Sigmoid colon (tissue), 7 donors: ENCODE data around the gene GJC3. TPM values are rescaled to one million over a fixed set of nuclear protein-coding genes. Genes with fewer than 3 reads are reported as not detected.
A peak's percentile ranks its signal among the peaks of the same experiment; 100 is the strongest.

Experiments
- DNase-seq: peaks from one replicate; pipeline ENCODE4 v3.0.0-alpha.2; 2019
- H3K27ac ChIP-seq, 4 donors: fragments of 200-600 bp; sonication (generic); one replicate each; pipeline ENCODE4 v1.5.1; 2016 to 2019; ENCODE audit warnings: mild to moderate bottlenecking in 1 of 4
- H3K27me3 ChIP-seq, 3 donors: fragments of 200-600 bp; sonication (generic); one replicate each; pipeline ENCODE4 v1.5.1; 2019; ENCODE audit warnings: mild to moderate bottlenecking in 1 of 3
- H3K36me3 ChIP-seq, 4 donors: fragments of 200-600 bp; sonication (generic); one replicate each; pipeline ENCODE4 v1.5.1; 2016 to 2019
- H3K4me1 ChIP-seq, 4 donors: fragments of 200-600 bp; sonication (generic); one replicate each; pipeline ENCODE4 v1.5.1; 2017 to 2019
- H3K4me3 ChIP-seq, 4 donors: fragments of 200-600 bp; sonication (generic); one replicate each; pipeline ENCODE4 v1.5.1; 2017 to 2019; ENCODE audit warnings: mild to moderate bottlenecking in 2 of 4, moderate library complexity in 1 of 4
- H3K9me3 ChIP-seq, 4 donors: fragments of 200-600 bp in 3 of 4; sonication (generic) in 3 of 4; one replicate each; pipeline versions ENCODE4 v1.5.1 to v1.6.1; 2013 to 2019
- EP300 ChIP-seq, 4 donors: sonication (generic); formaldehyde crosslinking; IDR thresholded peaks; one replicate each; pipeline ENCODE4 v1.6.1; 2017; ENCODE audit warnings: antibody characterized with exemption in 4 of 4
- POLR2A ChIP-seq, 2 donors: fragments of 450-650 bp; IDR thresholded peaks; one replicate each; pipeline ENCODE4 v1.6.1; 2016; ENCODE audit warnings: antibody characterized with exemption in 2 of 2, mild to moderate bottlenecking in 2 of 2, moderate library complexity in 2 of 2
- POLR2AphosphoS5 ChIP-seq, 4 donors: sonication (generic); formaldehyde crosslinking; IDR thresholded peaks; one replicate each; pipeline ENCODE4 v1.6.1; 2017; ENCODE audit warnings: antibody characterized with exemption in 4 of 4
- WGBS, 2 donors: extraction: QIAGEN DNeasy Blood & Tissue Kit; methylation state at CpG; one replicate each; pipeline ENCODE4 v1.1.7; 2013; 5-methylcytosine and 5-hydroxymethylcytosine counted together
- intact Hi-C: fragments of 100-400 bp; cut with DNase I; formaldehyde crosslinking; loops from one replicate; pipeline ENCODE4 v1.15.1; 2023
- polyA plus RNA-seq, 3 donors: library from polyadenylated mRNA; stranded (reverse); fragments of 200-250 nt; gene quantifications; one replicate each; pipeline ENCODE4 v1.2.3, GENCODE V29; 2013
- total RNA-seq, 4 donors: library from RNA; depleted of rRNA; stranded (reverse); fragments of >200 nt; gene quantifications; one replicate each; pipeline ENCODE4 v1.1.0, GENCODE V29; 2016
- TF ChIP-seq, protein P1 (sequence below), 4 experiments: fragments of 450-650 bp in 3 of 4; fragments of 200-600 bp in 1 of 4; IDR thresholded peaks; one replicate each; pipeline ENCODE4 v1.5.1; 2016 to 2019; ENCODE audit warnings: antibody characterized with exemption in 4 of 4, mild to moderate bottlenecking in 3 of 4, moderate library complexity in 2 of 4
- donor health status: healthy with polysubstance abuse.
- donor health status: Bipolar disorder and iron deficiency.
- donor health status: healthy.

The GJC3 gene
- total and polyA plus RNA-seq, 7 donors = 0.31 to 0.95 (median 0.52) TPM; not detected in 3

DNA sequence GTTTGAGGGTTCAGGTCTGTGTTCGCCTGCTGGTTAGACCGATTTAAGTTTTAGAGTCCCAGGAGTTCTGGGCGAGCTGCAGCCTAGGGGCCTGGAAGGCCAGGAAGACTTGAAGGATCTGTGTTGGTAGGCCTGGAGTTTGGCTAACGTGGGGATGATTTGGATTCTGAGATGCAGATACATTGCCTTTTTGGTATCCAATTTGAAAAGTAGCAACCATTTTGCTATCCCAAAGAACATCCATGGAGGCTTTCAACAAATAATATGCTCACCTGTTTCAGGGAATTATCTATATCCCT lies 9.7 kb downstream of the GJC3 start:
- Histone ChIP-seq H3K27me3 (no peaks in the 10 kb centered on the region), H3K36me3 (peaks cover 0 to 16% (median 4%) of the 10 kb centered on the region in 4 donors), H3K4me1 (peaks cover 0 to 44% (median 41%) of the 10 kb centered on the region in 4 donors), H3K27ac (peak overlapping the region; percentile 97 to 99 (median 98)), H3K4me3 (peak overlapping the region; percentile 89 to 99 (median 94)), H3K9me3 (no peaks in the 10 kb centered on the region)
- TF ChIP-seq POLR2A (IDR thresholded peaks at IDR 0.05) (no peak), POLR2AphosphoS5 (IDR thresholded peaks at IDR 0.05) (no peak), EP300 (IDR thresholded peaks at IDR 0.05) (no peak)
- TF ChIP-seq, protein P1, sequence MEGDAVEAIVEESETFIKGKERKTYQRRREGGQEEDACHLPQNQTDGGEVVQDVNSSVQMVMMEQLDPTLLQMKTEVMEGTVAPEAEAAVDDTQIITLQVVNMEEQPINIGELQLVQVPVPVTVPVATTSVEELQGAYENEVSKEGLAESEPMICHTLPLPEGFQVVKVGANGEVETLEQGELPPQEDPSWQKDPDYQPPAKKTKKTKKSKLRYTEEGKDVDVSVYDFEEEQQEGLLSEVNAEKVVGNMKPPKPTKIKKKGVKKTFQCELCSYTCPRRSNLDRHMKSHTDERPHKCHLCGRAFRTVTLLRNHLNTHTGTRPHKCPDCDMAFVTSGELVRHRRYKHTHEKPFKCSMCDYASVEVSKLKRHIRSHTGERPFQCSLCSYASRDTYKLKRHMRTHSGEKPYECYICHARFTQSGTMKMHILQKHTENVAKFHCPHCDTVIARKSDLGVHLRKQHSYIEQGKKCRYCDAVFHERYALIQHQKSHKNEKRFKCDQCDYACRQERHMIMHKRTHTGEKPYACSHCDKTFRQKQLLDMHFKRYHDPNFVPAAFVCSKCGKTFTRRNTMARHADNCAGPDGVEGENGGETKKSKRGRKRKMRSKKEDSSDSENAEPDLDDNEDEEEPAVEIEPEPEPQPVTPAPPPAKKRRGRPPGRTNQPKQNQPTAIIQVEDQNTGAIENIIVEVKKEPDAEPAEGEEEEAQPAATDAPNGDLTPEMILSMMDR (IDR thresholded peaks at IDR 0.05) = no peak
- no peak for DNase-seq
- 39 to 42% methylated on average over 4 of the region's 4 CpGs for WGBS, 2 donors
- intact Hi-C loops = loop anchor here (5.0 to 10.0 kb wide), 2 partner anchors 165 to 208 kb away; partner anchors contain the start of genes COPS6, MBLAC1 and ZNF3

DNA sequence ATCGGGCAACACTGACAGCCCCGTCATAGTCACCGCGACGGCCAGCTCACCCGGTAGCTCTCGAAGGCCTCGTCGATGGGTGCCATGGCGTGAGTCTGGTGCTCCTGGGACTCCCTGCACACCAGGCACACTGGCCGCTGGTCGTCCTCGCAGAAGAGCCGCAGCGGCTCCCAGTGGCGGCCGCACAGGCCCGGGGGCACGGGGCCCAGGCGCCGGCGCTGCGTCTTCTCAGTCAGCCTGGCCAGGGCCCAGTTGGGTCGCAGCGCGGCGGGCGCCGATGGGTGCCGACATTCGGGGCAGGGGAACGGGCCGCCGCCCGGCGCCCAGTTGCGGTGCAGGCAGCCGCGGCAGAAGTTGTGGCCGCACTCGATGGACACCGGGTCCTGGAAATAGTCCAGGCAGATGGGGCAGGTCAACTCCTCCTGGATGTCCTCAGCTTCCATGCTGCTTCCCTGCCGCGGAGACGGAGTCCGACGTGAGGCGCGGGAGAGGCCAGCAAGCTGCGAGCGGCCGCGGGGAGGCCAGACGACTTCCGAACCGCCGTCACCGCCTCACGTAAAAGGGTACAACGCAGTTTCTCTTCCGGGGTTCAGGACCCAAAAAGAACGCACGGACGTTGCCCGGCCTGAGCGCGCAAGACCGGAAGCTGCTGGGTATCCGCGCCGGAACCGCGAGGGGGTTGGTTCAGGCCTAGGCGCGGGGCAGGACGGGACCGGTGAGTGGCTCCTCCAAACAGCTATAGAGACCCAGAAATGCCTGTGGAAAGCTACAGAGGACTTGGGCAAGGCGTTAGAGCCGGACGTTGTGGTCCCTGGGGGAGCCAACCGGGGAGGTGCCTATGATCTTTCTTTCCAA lies 10.2 kb downstream of the GJC3 start, which contains the start of gene TRIM4:
Gene TRIM4 (minus strand): TSS at position 572 of the 855 bp plus-strand sequence. CDS start 129 bp downstream, at position 443.
- peak within 1 kb of the TSS; percentile 97 to 99 (median 98) for H3K27ac ChIP-seq
- peak; percentile 97 for DNase-seq
- 1% methylated on average over 81 of the region's 81 CpGs for WGBS, 2 donors
- peaks cover 0 to 44% (median 41%) of the 10 kb centered on the region in 4 donors for H3K4me1 ChIP-seq
- TF ChIP-seq POLR2A (IDR thresholded peaks at IDR 0.05) (peak; percentile 86), POLR2AphosphoS5 (IDR thresholded peaks at IDR 0.05) (peak; percentile 89 to 98 (median 96)), EP300 (IDR thresholded peaks at IDR 0.05) (peak in 1 of 4 donors; percentile 50)
- TF ChIP-seq, protein P1 (IDR thresholded peaks at IDR 0.05) = peak in 2 of 4 experiments; percentile 6 to 23
- H3K4me3 ChIP-seq = peak within 1 kb of the TSS; percentile 89 to 99 (median 94)
- no peaks in the 10 kb centered on the region for H3K9me3 ChIP-seq
- intact Hi-C loops = loop anchor here (5.0 to 10.0 kb wide), 2 partner anchors 166 to 208 kb away; partner anchors contain the start of genes COPS6, MBLAC1 and ZNF3
- H3K27me3 ChIP-seq = no peaks in the 10 kb centered on the region
- H3K36me3 ChIP-seq = peaks cover 0 to 21% (median 4%) of the 10 kb centered on the region in 4 donors

DNA sequence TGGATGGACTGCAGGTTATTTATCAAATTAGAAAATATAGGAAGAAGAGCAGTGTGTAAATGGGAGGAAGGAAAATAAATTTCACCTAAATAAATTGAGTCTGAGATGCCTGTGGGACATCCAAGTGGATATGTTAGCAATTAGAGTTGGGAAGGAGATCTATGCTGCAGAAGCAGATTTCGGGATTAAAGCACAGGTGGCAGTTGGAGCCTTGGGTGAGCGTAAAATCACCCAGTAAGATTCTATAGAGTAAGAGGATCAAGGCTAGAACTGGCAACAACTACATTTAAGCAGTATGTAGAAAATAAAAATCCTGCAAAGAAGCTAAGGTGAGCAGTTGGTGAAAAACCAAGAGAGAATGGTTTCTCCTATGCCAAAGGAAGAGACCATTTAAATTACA lies 18.4 kb downstream of the GJC3 start:
- Histone ChIP-seq H3K4me1 (peaks cover 0 to 9% (median 4%) of the 10 kb centered on the region in 4 donors), H3K9me3 (no peaks in the 10 kb centered on the region), H3K4me3 (no peak overlapping the region), H3K27ac (no peak overlapping the region), H3K36me3 (peaks cover 15 to 63% (median 26%) of the 10 kb centered on the region in 4 donors), H3K27me3 (no peaks in the 10 kb centered on the region)
- intact Hi-C loops = loop anchor here (5.0 to 10.0 kb wide), 2 partner anchors 81 to 174 kb away; partner anchors contain the start of genes COPS6 and ZNF3
- no peak for DNase-seq
- TF ChIP-seq EP300 (IDR thresholded peaks at IDR 0.05) (no peak), POLR2AphosphoS5 (IDR thresholded peaks at IDR 0.05) (no peak), POLR2A (IDR thresholded peaks at IDR 0.05) (no peak)
- TF ChIP-seq, protein P1 (IDR thresholded peaks at IDR 0.05) = no peak
- WGBS, 2 donors = 95 to 99% methylated on average over 2 of the region's 2 CpGs

DNA sequence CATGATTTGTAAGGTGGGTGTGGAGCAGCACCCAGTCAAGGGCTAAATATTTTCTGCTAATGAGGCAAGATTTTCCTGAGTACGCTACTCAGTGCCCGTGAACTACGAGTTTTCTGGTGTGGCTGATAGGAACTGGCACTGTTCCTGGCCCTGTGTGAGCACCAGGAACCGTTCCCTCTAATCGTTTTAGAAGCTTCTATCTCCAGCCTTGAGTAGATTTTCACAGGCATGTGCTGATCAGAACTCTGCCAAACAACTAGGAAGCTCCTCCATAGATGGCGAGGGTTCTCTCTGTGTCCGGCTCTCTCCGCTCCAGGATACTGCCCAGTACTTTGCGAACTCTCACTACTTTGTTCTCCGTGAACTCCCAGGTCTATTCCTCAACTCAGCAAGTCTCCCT lies 27.8 kb downstream of the GJC3 start:
- TF ChIP-seq EP300 (IDR thresholded peaks at IDR 0.05) (no peak), POLR2AphosphoS5 (IDR thresholded peaks at IDR 0.05) (no peak), POLR2A (IDR thresholded peaks at IDR 0.05) (no peak)
- TF ChIP-seq, protein P1 (IDR thresholded peaks at IDR 0.05) = no peak
- H3K27me3 ChIP-seq = no peaks in the 10 kb centered on the region
- H3K27ac ChIP-seq = no peak overlapping the region
- H3K4me1 ChIP-seq = no peaks in the 10 kb centered on the region
- H3K9me3 ChIP-seq = no peaks in the 10 kb centered on the region
- H3K36me3 ChIP-seq = peaks cover 23 to 88% (median 36%) of the 10 kb centered on the region in 4 donors
- intact Hi-C loops = no loop called here
- 96 to 97% methylated on average over 10 of the region's 10 CpGs for WGBS, 2 donors
- no peak for DNase-seq
- no peak overlapping the region for H3K4me3 ChIP-seq
